Stimulated activated CD8-positive, alpha-beta memory T cell treated with anti-CD3 and anti-CD28 coated beads, Interleukin-12 subunit alpha, Interleukin-12 subunit beta, amount 100 ng/mL, for 4 hours (primary cell): ENCODE measurements around the gene SPTBN2.
A peak's percentile ranks its signal among the peaks of the same experiment; 100 is the strongest.

ENCODE experiments used
- DNase-seq: peaks from one replicate; pipeline ENCODE4 v3.0.0-alpha.2; 2020; ENCODE audit warnings: low read depth

Gene SPTBN2

DNA sequence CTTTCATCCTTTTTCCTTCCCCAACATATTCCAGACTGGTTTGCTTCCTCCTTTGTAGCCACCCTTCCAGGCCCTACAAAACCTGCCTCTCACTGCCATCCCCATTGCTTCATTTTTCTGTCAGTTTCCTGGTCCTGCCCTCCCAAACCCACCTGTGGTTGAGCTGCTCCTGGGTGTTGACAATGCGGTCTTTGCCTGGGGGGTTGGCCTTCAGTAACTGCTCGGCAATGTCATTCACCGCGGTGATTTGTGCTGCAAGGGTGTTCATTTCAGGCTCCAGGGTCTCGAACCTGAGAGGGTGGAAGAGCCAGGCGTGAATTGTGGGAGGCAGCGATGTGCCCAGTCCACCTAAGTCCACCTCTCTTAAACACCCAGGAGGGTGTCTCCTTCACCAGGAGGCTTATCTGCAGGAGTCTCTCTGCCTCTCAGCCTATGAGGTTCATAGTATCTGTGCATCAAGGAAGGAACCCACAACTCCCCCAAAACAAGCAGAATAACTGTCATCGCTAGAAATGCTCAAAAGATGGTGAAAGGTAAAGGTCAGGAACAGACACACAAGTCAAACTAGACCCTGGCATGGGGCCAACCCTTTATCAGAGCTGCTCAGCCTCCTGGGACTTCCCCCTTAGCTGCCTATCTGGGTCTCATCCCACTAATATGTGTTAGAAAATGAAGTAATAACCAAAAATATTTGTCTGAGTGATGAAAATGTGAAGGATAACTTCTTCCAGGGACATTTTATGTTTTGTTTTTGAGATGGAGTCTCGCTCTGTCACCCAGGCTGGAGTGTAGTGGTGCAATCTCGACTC is 27.4 kb downstream of the SPTBN2 start:
- no peak for DNase-seq

DNA sequence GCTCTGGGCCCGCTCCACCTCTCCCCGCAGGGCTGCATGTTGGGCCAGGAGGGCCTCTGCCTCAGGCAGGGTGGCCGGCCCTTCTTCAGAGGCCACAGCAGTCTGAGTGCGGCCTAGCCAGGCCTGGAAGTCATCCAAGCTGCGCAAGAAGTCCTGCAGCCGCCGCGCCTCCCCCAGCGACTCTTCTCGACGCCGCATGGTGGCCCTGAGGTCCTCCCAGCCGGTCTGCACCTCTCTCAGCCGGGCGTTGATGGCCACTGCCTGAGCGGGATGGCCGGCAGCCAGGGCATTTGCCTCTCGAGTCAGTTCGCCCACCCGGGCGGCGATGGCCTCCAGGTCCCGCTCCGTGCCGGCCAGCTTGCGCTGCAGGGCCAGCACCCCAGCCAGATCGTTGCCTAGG is 28.3 kb downstream of the SPTBN2 start:
- no peak for DNase-seq

DNA sequence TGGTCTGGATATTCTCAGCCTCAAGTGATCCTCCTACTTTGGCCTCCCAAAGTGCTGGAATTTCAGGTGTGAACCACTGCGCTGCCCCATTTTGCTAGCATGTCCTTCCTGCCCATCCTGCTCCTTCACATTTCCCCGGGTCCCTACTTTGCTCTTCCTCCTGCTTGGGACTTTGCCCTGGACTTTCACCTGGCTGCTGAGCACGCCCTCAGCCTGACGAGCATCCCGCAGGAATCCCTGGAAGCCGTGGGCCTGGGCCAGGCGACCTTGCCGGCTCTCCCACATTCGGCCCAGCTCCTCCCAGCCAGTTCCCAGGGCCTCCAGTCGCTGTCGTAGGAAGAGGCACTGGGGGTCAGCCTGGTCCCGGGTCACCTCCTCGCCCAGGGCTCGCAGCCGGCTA is 28.7 kb downstream of the SPTBN2 start:
- no peak for DNase-seq

DNA sequence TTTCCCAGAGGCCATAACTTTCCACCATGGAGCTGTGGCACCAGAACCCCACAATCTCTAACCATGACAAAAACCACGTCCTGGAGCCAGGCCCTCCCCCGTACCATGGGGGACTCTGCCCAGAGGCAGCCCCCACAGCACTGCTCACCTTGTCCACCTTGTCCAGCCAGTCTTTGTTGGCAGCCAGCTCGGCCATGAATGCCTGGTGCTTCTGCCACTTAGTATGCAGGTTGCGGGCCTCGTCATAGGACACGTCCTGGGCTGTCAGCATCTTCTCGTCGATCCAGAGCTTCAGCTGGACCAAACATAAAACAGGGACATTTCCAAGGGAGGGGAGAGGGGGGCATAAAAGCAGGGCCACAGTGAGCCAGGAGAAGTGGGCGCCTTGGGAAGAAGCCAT is 30.5 kb downstream of the SPTBN2 start:
- no peak for DNase-seq

DNA sequence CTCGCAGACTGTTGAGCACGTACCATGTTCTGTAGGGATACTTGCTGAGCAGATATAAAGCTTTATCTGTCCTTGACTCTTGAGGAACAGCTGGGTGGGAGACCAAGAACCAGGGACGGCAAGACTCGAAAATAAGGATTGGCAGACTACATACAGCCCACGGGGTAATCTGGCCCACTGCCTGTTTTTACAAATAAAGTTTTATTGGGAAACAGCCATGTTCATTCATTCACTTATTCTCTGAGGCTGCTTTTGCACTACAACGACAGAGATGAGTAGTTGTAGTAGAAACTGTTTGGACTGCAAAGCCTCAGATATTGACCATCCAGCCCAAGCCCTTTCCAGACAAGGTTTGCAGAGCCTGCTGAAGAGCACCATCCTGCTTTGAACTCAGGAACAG is 31.0 kb downstream of the SPTBN2 start:
- DNase-seq: no peak

DNA sequence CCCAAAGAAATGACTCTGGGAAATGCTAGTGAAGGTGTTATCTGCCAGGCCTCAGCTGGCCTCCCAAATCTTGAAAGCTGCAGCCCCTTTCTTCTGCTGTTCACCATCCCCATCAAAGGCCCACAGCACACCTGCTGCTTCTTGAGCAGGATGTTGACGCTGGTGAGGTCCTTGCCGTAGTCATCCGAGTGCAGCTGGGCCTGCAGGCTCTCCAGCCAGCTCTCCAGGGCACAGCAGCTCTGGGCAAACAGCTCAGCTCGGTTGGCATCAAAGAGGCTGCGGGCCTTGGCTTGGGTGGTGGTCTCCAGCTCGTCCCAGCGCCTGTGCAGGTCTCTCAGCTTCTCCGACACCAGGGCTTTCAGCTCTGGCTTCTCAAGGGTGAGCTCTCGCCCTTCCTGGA is 32.9 kb downstream of the SPTBN2 start:
- DNase-seq: no peak

DNA sequence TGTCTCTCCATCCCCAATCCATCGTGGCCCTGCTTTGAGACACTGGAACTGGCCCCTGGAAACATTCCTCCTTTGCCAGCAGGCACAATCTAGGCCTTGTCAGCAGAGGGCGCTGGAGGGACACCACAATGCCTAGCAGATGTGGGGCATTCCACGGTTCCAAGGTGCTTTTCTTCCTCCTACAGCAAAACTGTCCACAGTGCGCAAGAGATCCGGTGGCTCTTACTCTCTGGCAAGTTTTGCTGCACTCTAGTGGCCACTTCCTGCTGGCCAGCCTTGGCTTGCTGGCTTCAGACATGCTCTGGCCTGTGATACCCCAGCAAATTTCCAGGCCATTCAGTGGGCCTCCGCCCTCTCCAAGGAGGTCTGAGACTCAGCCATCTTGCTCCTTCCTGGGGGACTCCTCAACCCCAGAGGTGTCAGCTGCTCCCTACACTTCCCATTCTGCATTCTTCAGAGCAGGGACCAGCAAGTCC is 34.2 kb downstream of the SPTBN2 start:
- DNase-seq: peak; percentile 56

DNA sequence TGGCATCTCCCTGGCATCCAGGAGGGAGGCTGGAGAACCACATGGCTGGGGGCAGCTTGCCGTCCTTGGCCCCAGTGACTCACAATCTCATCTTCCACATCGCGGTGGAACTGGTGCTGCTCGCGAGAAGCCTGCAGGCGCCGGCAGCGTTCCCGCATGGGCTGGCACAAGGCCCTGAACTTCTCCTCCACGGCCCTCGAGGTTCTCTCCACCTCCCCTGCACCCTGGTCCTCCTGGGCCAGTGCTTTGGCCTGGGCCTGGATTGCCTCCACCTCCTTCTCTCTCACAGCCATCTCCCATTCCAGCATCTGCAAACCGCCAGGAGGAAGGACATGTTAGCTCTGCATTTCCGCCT is 35.0 kb downstream of the SPTBN2 start:
- no peak for DNase-seq

DNA sequence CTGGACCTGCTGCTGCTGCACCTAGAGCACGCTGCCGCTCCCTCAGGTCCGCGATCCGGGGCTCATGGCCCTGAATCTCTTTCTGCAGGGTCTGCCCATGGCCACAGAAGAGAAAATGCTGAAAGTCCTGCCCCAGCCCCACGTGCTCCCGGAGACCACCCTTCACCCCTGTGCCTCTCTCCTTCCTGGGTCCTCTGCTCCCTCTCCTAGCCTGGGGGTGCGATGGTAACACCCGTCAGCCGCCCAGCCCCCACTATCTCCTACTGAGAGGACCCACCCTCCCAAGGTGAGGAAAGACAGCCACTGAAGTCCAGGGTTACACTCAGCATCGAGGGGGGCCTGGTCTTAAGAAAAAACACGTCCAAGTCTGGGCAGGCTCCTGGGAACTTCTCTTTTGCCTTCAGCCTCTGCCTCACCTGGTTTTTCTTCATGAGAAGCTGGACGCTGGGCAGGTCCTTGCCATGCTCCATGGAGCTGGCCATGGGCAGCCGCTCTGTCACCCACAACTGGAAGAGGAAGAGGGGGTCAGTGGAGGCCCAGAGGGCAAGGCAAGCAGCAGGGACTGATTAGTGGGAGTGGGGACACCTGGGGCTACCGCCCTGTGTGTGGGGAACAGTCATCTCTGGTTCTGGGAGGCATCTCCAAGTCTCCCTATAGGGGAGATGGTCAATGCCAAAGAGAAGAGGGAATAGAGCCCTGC is 35.5 kb downstream of the SPTBN2 start:
- DNase-seq: no peak

DNA sequence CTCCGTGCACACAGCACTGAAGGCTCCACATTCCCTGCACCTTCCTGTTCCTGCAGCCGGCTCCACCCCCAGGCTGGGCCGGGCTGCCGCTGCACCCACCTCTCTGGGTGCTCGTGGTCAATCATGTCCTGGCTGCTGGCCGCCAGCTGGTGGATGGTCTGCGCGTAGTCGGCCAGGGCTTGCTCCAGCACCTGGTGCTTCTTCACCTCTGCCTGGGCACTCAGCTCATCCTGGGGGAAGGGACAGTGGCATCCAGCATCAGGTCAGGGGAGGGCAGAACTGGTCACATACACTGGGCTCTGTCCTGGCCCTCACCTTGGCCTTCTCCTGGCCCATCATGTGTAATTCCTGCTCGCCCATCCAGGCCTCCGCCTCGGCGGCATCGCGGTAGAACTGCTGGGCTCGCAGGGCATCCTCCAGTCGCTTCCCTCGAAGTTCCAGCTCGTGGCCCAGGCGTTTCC is 36.1 kb downstream of the SPTBN2 start:
- DNase-seq: no peak

DNA sequence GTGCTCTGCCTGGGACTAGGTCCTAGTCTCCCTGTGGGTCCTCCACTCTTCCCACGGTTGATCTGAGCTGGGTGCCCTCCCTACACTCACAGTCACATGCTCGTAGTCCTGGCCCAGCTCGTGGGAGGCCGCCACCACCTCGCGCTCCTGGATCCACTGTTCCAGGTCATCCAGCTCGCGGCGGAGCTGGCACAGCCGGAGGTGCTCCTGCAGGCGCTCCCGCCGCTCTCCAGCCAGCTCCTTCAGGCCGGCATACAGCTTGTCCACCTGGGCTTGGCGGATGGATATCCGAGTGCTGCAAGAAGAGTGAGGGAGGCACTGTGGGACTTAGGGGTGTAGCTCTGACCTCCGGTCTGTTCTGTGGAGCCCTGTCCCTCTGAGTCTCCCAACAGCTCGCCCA is 36.6 kb downstream of the SPTBN2 start:
- DNase-seq: no peak

DNA sequence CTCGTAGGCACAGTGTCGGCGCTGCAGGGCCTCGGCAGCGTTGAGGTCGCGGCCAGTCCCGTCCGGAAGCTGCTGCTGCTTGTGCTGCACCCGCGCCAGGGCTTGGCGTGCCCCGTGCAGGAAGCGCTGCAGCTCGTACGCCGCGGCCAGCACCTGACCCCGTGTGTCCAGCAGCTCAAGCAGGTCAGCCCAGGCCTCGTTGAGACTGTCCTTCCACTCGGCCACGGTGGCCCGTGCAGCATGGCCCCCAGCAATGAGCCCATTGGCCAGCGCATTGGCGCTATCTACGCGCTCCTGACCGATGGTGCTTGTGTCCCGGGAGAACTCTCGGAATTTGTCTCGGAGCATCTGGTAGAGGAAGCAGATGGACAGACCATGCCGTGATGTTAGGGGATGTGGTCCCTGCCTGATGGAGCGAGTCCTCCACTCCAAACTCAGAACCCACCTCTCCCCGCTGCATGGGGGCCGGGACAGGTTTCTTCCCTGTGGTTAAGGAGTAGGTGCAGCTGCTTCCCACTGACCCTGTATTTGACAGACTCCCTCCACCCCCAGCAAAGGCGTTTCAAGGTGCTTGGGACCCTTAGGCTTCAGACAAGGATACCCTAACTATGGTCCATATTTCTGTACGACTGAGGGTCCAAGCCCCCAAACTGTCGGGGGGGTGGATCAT is 37.6 kb downstream of the SPTBN2 start:
- no peak for DNase-seq

DNA sequence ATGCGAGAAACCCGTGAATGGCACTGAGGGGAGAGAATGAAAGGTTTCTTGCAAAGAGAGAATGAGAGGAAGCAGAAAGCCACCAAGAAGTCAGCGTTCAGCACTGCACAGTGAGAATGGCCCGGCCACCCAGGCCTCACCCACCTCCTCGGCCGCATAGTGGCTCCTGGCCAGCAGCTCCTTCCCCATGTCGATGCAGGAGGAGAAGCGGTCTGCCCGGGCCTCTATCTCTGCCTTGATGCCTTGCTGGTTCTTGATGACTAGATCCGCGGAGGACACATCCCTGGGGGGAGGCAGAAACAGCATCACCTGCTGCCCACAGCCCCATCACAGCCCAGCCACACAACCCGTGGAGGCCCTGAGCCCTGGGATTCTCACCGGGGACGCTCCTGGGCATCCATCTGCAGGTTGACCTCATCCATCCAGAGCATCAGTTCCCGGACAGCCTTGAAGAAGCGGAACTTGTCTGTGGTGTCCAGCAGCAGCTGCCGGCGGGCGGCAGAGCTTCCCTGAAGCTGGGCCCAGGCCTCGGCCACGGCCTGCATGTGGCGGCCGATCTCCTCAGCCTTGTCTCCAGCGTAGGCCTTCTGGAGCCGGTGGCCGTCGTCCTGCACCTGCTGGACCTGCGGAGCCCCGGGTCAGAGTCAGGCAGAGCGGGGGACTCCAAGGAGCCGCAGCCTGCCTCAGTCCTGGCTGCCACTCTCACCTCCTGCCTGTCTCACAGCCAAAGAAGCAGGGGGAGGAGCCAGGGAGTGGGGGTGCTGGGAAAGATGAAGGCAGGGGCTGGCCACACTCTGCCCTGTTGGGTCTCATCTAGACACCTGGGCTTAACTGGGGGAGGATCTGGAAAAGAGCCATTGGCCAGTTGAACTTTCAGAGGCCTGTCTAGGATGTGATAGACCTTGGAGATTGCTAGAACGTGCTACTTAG is 39.1 kb downstream of the SPTBN2 start:
- no peak for DNase-seq

DNA sequence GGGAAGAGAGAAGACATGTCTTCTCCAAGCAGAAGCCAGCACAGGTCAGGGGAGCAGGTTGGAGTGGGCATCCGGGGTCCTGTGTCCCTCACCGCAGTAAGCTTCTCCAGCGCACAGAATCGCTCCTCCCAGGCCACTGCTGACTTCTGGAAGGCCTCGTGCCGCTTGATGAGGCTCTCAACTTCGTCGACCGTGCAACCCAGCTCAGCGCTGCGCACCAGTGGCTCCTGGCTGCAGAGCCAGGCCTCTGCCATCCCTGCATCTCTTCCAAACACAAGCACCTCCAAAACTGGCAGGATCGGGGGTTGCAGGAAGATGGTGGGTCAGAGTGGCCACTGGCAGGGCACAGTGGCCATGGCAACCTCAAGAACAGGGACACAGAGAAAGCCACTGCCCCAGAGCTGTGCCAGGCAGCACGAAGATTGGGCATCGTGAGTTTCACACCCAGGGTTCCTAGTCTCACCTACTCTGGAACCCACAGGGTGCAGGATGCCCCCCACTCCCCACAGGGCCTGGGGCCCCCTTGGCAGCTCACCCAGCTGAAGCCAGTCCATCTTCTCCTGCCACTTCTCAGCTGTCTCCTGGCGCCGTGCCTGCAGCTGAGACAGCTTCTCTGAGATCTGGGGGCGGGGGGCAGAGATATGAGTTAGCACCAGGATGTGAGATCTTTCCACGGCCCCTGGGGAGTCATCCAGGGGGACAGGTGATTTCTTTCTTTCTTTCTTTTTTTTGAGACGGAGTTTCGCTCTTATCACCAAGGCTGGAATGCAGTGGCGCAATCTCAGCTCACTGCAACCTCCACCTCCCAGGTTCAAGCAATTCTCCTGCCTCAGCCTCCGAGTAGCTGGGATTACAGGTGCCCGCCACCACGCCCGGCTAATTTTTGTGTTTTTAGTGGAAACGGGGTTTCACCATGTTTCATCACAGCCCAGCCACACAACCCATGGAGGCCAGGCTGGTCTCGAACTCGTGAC is 40.2 kb downstream of the SPTBN2 start:
- DNase-seq: no peak

DNA sequence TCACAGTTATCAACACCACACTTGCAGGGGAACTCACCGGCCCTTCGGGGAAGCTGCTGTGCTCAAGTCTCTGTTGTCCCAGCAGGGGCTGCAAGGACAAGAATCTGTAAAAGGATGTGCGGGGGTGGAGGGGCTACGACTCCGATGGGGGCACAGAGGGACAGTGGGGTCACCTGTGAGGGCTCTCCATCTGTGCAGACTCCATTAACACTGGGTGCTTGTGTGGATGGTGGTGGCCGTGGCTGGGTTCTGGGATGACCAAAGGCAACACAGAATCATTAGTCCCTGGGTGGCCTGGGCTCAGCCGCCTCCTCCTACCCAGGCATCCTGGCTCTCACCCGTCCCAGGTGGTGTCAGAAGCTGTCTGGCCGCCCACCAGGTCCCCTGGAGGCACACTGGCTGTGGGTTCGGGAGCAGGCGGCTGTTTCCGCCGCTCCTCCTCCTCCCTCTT is 41.2 kb downstream of the SPTBN2 start:
- DNase-seq: no peak

DNA sequence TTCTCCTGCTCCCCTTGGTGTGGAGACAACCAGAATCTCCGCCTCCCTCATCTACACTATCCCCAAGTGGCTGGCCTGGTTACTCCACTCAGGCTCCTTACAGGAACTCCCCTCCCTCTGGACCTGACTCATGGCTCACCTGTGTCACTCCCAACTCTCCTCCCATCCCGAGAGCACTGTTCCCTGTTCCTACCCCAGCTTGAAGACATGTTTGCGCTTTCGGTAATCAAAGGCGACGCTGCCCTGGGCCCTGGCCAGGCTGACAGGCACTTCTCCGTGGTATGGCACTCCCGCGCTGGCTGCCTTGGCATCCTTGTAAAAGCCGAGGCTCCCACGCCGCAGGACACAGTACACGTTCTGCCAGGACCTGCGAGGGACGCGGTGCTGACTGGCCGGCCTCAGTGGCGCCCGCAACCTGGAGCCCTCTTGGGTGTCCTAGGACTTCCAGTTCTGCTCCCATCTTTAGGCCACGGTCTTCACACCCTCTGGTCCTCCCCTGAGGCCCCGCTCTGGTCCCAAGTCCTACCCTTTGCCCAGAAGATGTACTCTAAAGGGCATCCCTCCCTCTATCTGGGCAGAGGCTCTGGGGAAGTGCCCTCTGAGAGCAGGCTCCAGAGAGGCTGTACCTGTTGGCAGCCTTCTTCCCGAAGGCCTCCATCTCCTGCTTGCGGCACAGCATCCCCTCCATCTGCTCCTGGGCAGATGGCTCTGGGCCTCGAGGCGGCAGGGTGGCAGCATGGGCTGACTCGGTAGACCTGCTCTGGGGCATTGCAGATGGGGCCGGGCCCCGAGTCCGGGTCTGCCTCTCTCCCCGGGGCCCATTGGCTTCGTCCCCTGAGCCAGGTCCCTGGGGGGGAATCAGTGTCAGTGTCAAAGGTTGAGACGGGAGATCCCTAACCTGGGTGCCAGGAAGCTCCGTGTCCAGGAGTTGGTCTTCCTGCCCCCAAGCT is 41.9 kb downstream of the SPTBN2 start:
- no peak for DNase-seq

DNA sequence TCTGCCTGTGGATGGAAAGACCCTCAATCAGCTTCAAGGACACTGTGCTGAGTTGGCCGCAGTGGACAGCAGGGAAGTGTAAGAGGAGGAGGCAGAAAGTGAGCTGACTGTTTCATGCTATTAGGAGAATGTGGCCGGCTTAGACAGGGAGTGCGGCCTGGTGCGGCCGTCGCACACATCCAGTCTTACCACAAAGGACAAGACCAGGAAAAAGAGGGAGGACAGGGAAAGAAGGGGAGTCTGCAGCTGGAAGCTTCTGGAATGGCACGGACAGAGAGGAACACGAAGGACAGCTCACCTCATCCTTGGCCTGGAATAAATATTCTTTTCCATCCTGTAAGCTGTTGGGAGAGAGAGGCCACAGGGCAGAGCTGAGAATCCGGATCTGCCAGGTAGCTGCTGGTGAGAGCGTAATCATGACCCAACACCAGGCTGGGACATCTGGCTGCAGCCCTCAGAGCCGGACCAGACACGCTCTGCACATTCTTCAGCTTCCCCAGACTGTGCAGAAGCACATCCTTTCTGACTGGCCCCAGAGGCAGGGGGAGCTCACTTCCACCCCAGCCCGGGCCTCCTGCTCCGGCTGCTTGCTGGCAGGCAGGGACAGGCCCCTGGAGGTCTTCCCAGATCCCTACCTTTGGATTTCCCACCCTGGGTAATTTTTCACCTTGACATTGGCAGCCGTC is 42.8 kb downstream of the SPTBN2 start:
- no peak for DNase-seq

DNA sequence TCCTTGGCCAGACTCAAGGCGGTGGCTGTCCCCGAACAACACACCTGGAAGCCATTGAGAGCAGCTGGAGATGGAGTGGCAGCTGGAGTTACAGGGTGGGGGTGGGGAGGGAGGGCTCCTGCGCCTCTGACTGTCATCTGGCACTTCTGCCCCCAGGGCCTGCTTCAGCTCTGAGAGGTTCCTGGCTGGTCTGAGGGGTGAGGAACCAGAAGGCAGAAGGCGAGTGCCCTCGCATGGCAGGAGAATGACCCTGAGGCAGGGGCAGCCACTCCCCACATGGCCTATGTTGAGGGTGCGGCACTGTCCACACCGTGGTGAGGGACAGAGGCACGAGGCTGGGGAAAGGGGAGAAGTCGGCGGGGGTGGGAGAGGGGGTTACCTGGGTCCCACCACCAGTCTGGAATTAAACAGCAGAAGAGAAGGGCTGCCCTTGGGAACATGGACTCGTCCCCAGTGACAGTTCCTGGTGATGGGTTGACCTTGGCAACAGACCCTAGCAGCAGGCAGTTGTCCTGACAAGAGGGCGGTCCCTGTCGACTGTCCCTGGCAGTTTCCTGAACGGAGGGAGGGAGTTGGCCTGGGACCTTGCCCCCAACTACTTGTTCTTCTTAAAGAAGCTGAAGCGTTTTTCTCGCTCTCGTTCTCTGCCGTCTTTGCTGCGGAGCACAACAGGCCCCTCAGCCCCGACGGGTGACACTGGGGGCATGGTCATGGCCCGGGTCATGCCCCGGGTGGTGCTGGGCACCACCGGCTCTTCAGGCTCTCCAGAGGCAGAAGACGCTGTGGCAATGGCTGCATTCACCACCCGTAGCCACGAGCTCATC is 43.5 kb downstream of the SPTBN2 start:
- no peak for DNase-seq
